WTC11 (cell line): ENCODE results near the gene B4GALT6. TPM values are rescaled to one million over a fixed set of nuclear protein-coding genes. Genes with fewer than 3 reads are reported as not detected.

ENCODE experiments used
- ATAC-seq: fragments of 200-7000 bp; cut with Tn5 transposase; 2 replicates; pipeline ENCODE4 v1.10.0; 2021; ENCODE audit warnings: mild to moderate bottlenecking, moderate library complexity
- CTCF ChIA-PET: fragments of 300-600 bp; sonication (Branson Sonifier 250); formaldehyde crosslinking; loops from one replicate; lab custom pipeline; 2021; ENCODE audit warnings: antibody characterized with exemption; lab: Charles Lee
- POLR2A ChIA-PET: fragments of 350-600 bp; sonication (Branson Sonifier 250); formaldehyde crosslinking; loops from one replicate; lab custom pipeline; 2021; ENCODE audit warnings: antibody characterized with exemption; lab: Charles Lee
- DNase-seq: peaks from one replicate; pipeline ENCODE4 v3.0.0; 2021; ENCODE audit warnings: low spot score
- H3K27ac Mint-ChIP-seq: 2 replicates; pipeline ENCODE4 v1.8.0; 2021; ENCODE audit warnings: mixed read lengths
- H3K27me3 Mint-ChIP-seq: 2 replicates; pipeline ENCODE4 v1.8.0; 2021; ENCODE audit warnings: low read depth, mild to moderate bottlenecking, moderate library complexity, mixed read lengths
- H3K36me3 Mint-ChIP-seq: 2 replicates; pipeline ENCODE4 v1.8.0; 2021; ENCODE audit warnings: mixed read lengths
- H3K4me1 Mint-ChIP-seq: 2 replicates; pipeline ENCODE4 v1.8.0; 2022; ENCODE audit warnings: mixed read lengths
- H3K4me3 Mint-ChIP-seq: 2 replicates; pipeline ENCODE4 v1.8.0; 2021; ENCODE audit warnings: mild to moderate bottlenecking, moderate library complexity, mixed read lengths
- H3K9me3 Mint-ChIP-seq: 2 replicates; pipeline ENCODE4 v1.8.0; 2021; ENCODE audit warnings: mixed read lengths
- CREM ChIP-seq: sonication (generic); formaldehyde crosslinking; IDR thresholded peaks from 2 replicates; pipeline ENCODE4 v1.8.1; 2022; ENCODE audit warnings: mild to moderate bottlenecking, missing genetic modification reagents, moderate library complexity
- EMX1 ChIP-seq: fragments of 250-450 bp; sonication (Bioruptor Pico); IDR thresholded peaks from 2 replicates; pipeline ENCODE4 v1.8.0; 2021; ENCODE audit warnings: mild to moderate bottlenecking
- HMGA2 ChIP-seq: fragments of 250-450 bp; sonication (Bioruptor Pico); IDR thresholded peaks from 2 replicates; pipeline ENCODE4 v1.4.0; 2021; ENCODE audit warnings: mild to moderate bottlenecking, moderate library complexity
- JAZF1 ChIP-seq: fragments of 250-450 bp; sonication (Bioruptor Pico); IDR thresholded peaks from 2 replicates; pipeline ENCODE4 v1.9.0; 2021; ENCODE audit warnings: moderate library complexity, mild to moderate bottlenecking, inconsistent platforms
- JUN ChIP-seq: sonication (generic); formaldehyde crosslinking; IDR thresholded peaks from 2 replicates; pipeline ENCODE4 v1.8.0; 2023; ENCODE audit warnings: mild to moderate bottlenecking, missing genetic modification reagents
- NFATC4 ChIP-seq: fragments of 250-450 bp; sonication (Bioruptor Pico); IDR thresholded peaks from 2 replicates; pipeline ENCODE4 v1.9.0; 2021; ENCODE audit warnings: mild to moderate bottlenecking
- NR1H2 ChIP-seq: sonication (generic); formaldehyde crosslinking; IDR thresholded peaks from 2 replicates; pipeline ENCODE4 v1.9.0; 2021; ENCODE audit warnings: mild to moderate bottlenecking, moderate library complexity, missing genetic modification reagents
- total RNA-seq: library from RNA; stranded (reverse); gene quantifications from 3 replicates; pipeline ENCODE4 v1.2.3, GENCODE V29; 2021
- TF ChIP-seq, protein P1 (sequence below): fragments of 250-450 bp; sonication (Bioruptor Pico); IDR thresholded peaks from 2 replicates; pipeline ENCODE4 v1.9.0; 2021; ENCODE audit warnings: mild to moderate bottlenecking
- TF ChIP-seq, protein P2 (sequence below): sonication (generic); formaldehyde crosslinking; conservative IDR thresholded peaks from 2 replicates; pipeline ENCODE4 v1.8.1; 2022; ENCODE audit warnings: mild to moderate bottlenecking, missing genetic modification reagents
- TF ChIP-seq, protein P3 (sequence below): sonication (generic); formaldehyde crosslinking; IDR thresholded peaks from 2 replicates; pipeline ENCODE4 v1.8.1; 2023; ENCODE audit warnings: mild to moderate bottlenecking, missing genetic modification reagents, moderate library complexity
- TF ChIP-seq, protein P4 (sequence below): sonication (generic); formaldehyde crosslinking; IDR thresholded peaks from 2 replicates; pipeline ENCODE4 v1.8.1; 2023; ENCODE audit warnings: mild to moderate bottlenecking, moderate library complexity, missing genetic modification reagents
- TF ChIP-seq, protein P5 (sequence below): sonication (generic); formaldehyde crosslinking; IDR thresholded peaks from 2 replicates; pipeline ENCODE4 v1.8.1; 2023; ENCODE audit warnings: mild to moderate bottlenecking, missing genetic modification reagents, moderate library complexity
- TF ChIP-seq, protein P6 (sequence below): sonication (generic); formaldehyde crosslinking; IDR thresholded peaks from 2 replicates; pipeline ENCODE4 v1.8.0; 2022; ENCODE audit warnings: mild to moderate bottlenecking, missing genetic modification reagents
- TF ChIP-seq, protein P7 (sequence below): sonication (generic); formaldehyde crosslinking; IDR thresholded peaks from 2 replicates; pipeline ENCODE4 v1.8.0; 2022; ENCODE audit warnings: mild to moderate bottlenecking, missing genetic modification reagents
- TF ChIP-seq, protein P8 (sequence below): sonication (generic); formaldehyde crosslinking; IDR thresholded peaks from 2 replicates; pipeline ENCODE4 v1.8.1; 2022; ENCODE audit warnings: low read depth, missing genetic modification reagents, borderline replicate concordance

B4GALT6 gene
- total RNA-seq, 1 experiment from 2014 or later, result 50.6 TPM

DNA sequence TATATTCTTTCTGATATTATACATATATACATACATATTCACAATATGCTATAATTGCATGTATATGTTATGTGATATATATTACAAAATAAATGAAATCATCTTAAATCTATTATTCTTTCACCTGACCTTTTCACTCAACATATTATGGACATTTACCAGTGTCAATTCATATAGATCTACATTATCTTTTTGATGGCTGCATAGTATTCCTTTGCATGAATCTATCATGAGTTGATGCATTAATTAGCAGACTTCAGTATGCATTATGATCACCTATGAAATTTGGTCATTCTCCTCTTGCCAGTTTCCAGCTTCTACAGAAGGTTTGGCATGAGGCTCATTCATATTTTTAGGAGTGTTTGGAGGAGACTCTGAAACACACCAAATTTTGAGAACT lies 23.4 kb upstream of the B4GALT6 start:
- ATAC-seq (no peak), DNase-seq (no peak)
- no peak overlapping the region for H3K27ac Mint-ChIP-seq
- CTCF ChIA-PET, result interaction anchor here (1.3 kb wide), 1 partner anchor 15 kb away, joined by 3 read pairs; no protein-coding TSS in a partner anchor
- H3K4me3 Mint-ChIP-seq, result no peak overlapping the region
- POLR2A ChIA-PET, result no interaction called here
- peaks cover 4% of the 10 kb centered on the region for H3K9me3 Mint-ChIP-seq
- no peaks in the 10 kb centered on the region; the same call in 1 of the 2 replicates for H3K36me3 Mint-ChIP-seq
- TF ChIP-seq, protein P1, sequence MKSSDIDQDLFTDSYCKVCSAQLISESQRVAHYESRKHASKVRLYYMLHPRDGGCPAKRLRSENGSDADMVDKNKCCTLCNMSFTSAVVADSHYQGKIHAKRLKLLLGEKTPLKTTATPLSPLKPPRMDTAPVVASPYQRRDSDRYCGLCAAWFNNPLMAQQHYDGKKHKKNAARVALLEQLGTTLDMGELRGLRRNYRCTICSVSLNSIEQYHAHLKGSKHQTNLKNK (CRISPR knock-in tag), result no peak
- TF ChIP-seq, protein P2, sequence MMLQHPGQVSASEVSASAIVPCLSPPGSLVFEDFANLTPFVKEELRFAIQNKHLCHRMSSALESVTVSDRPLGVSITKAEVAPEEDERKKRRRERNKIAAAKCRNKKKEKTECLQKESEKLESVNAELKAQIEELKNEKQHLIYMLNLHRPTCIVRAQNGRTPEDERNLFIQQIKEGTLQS (CRISPR knock-in tag), result no peak
- no peak for TF ChIP-seq JAZF1 (CRISPR knock-in tag)
- no peak for TF ChIP-seq JUN (CRISPR knock-in tag)
- TF ChIP-seq, protein P3, sequence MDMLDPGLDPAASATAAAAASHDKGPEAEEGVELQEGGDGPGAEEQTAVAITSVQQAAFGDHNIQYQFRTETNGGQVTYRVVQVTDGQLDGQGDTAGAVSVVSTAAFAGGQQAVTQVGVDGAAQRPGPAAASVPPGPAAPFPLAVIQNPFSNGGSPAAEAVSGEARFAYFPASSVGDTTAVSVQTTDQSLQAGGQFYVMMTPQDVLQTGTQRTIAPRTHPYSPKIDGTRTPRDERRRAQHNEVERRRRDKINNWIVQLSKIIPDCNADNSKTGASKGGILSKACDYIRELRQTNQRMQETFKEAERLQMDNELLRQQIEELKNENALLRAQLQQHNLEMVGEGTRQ (CRISPR knock-in tag), result no peak
- TF ChIP-seq, protein P4, sequence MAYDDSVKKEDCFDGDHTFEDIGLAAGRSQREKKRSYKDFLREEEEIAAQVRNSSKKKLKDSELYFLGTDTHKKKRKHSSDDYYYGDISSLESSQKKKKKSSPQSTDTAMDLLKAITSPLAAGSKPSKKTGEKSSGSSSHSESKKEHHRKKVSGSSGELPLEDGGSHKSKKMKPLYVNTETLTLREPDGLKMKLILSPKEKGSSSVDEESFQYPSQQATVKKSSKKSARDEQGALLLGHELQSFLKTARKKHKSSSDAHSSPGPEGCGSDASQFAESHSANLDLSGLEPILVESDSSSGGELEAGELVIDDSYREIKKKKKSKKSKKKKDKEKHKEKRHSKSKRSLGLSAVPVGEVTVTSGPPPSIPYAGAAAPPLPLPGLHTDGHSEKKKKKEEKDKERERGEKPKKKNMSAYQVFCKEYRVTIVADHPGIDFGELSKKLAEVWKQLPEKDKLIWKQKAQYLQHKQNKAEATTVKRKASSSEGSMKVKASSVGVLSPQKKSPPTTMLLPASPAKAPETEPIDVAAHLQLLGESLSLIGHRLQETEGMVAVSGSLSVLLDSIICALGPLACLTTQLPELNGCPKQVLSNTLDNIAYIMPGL, result no peak
- no peak for TF ChIP-seq NFATC4 (CRISPR knock-in tag)
- TF ChIP-seq, protein P5, sequence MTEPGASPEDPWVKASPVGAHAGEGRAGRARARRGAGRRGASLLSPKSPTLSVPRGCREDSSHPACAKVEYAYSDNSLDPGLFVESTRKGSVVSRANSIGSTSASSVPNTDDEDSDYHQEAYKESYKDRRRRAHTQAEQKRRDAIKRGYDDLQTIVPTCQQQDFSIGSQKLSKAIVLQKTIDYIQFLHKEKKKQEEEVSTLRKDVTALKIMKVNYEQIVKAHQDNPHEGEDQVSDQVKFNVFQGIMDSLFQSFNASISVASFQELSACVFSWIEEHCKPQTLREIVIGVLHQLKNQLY (CRISPR knock-in tag), result no peak
- no peak for TF ChIP-seq CREM (CRISPR knock-in tag)
- TF ChIP-seq, all 79 proteins: peak for 0
- H3K4me1 Mint-ChIP-seq, result peaks cover 26% of the 10 kb centered on the region
- H3K27me3 Mint-ChIP-seq, result no peaks in the 10 kb centered on the region

DNA sequence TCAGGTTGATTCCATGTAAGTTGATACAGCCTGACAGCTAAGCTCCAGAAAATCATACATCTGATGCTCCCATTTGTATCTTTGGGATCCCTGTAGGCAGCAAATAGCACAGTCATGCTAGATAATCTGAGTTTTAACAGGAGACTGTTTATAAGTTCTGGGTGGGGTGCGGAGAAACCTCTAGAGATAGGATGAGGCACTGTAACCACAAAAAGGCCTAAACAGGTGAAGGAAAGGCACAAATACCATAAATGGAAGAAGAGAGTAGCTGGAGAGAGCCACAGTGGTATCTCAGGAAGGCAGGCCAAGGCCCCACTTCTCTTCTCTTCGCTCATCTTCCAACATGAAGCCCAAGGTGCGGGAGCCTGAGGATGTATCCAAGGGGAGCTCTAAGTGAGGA lies 18.1 kb upstream of the B4GALT6 start:
- CTCF ChIA-PET, result interaction anchor here (1.0 kb wide), 1 partner anchor 9 kb away, joined by 5 read pairs; no protein-coding TSS in a partner anchor
- ATAC-seq (no peak), DNase-seq (no peak)
- H3K27ac Mint-ChIP-seq, result peak overlapping the region; percentile 66
- H3K36me3 Mint-ChIP-seq, result peaks cover 11% of the 10 kb centered on the region
- peaks cover 28% of the 10 kb centered on the region for H3K4me1 Mint-ChIP-seq
- no peak overlapping the region for H3K4me3 Mint-ChIP-seq
- POLR2A ChIA-PET, result no interaction called here
- peaks cover 11% of the 10 kb centered on the region for H3K9me3 Mint-ChIP-seq
- H3K27me3 Mint-ChIP-seq, result no peaks in the 10 kb centered on the region; the same call in 1 of the 2 replicates
- TF ChIP-seq, protein P6, sequence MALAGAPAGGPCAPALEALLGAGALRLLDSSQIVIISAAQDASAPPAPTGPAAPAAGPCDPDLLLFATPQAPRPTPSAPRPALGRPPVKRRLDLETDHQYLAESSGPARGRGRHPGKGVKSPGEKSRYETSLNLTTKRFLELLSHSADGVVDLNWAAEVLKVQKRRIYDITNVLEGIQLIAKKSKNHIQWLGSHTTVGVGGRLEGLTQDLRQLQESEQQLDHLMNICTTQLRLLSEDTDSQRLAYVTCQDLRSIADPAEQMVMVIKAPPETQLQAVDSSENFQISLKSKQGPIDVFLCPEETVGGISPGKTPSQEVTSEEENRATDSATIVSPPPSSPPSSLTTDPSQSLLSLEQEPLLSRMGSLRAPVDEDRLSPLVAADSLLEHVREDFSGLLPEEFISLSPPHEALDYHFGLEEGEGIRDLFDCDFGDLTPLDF (CRISPR knock-in tag), result no peak
- TF ChIP-seq, protein P7, sequence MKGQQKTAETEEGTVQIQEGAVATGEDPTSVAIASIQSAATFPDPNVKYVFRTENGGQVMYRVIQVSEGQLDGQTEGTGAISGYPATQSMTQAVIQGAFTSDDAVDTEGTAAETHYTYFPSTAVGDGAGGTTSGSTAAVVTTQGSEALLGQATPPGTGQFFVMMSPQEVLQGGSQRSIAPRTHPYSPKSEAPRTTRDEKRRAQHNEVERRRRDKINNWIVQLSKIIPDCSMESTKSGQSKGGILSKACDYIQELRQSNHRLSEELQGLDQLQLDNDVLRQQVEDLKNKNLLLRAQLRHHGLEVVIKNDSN, result no peak
- TF ChIP-seq HMGA2 (CRISPR knock-in tag) (no peak), EMX1 (no peak), NR1H2 (CRISPR knock-in tag) (no peak)
- TF ChIP-seq, protein P8, sequence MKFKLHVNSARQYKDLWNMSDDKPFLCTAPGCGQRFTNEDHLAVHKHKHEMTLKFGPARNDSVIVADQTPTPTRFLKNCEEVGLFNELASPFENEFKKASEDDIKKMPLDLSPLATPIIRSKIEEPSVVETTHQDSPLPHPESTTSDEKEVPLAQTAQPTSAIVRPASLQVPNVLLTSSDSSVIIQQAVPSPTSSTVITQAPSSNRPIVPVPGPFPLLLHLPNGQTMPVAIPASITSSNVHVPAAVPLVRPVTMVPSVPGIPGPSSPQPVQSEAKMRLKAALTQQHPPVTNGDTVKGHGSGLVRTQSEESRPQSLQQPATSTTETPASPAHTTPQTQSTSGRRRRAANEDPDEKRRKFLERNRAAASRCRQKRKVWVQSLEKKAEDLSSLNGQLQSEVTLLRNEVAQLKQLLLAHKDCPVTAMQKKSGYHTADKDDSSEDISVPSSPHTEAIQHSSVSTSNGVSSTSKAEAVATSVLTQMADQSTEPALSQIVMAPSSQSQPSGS (CRISPR knock-in tag), result no peak
- TF ChIP-seq, all 79 proteins: peak for 0
